CD4-positive, alpha-beta T cell (primary cell): ENCODE measurements around the gene BTG2. TPM values are rescaled to one million over a fixed set of nuclear protein-coding genes. Genes with fewer than 3 reads are reported as not detected.

Experiments used
- ATAC-seq: fragments of 200-7000 bp; cut with Tn5 transposase; one replicate; pipeline ENCODE4 v1.10.0; 2022; ENCODE audit warnings: mild to moderate bottlenecking; ENCODE audit not compliant: poor library complexity
- CTCF ChIA-PET: fragments of 350-600 bp; sonication (Branson Sonifier 250); formaldehyde crosslinking; loops from one replicate; lab custom pipeline; 2021; ENCODE audit warnings: antibody characterized with exemption, inconsistent platforms; lab: Charles Lee
- POLR2A ChIA-PET: fragments of 350-600 bp; sonication (Branson Sonifier 250); formaldehyde crosslinking; loops from one replicate; lab custom pipeline; 2021; ENCODE audit warnings: antibody characterized with exemption, inconsistent platforms; lab: Charles Lee
- DNase-seq, 14 experiments: peaks; one replicate each; pipeline ENCODE4 v3.0.0-alpha.2; 2013 to 2020; ENCODE audit warnings: mixed read lengths in 2 of 14
- H3K27ac ChIP-seq, 2 donors: one replicate each; pipeline versions ENCODE4 v1.5.1 to v1.7.0; 2013; ENCODE audit warnings: low read length in 2 of 2, low read depth in 1 of 2, mild to moderate bottlenecking in 1 of 2
- H3K27me3 ChIP-seq, 2 experiments: 1 replicate in 1 of 2; 2 replicates in 1 of 2; pipeline versions ENCODE4 v1.6.1 to v1.7.0; 2013; ENCODE audit warnings: low read length in 2 of 2, control low read depth in 1 of 2, mild to moderate bottlenecking in 1 of 2, moderate library complexity in 1 of 2; ENCODE audit not compliant: insufficient read depth in 2 of 2, control insufficient read depth in 1 of 2
- H3K36me3 ChIP-seq: one replicate; pipeline ENCODE4 v1.6.1; 2013; ENCODE audit warnings: low read length, control low read depth; ENCODE audit not compliant: insufficient read depth
- H3K4me1 ChIP-seq: one replicate; pipeline ENCODE4 v1.6.1; 2013; ENCODE audit warnings: low read length, control low read depth; ENCODE audit not compliant: insufficient read depth
- H3K4me3 ChIP-seq: one replicate; pipeline ENCODE4 v1.5.1; 2013; ENCODE audit warnings: mild to moderate bottlenecking, low read length, moderate library complexity
- H3K9me3 ChIP-seq, 2 experiments: 1 replicate in 1 of 2; 2 replicates in 1 of 2; pipeline versions ENCODE4 v1.6.1 to v1.7.0; 2013; ENCODE audit warnings: low read length in 2 of 2, mild to moderate bottlenecking in 2 of 2, control low read depth in 1 of 2, moderate library complexity in 1 of 2; ENCODE audit not compliant: control insufficient read depth in 1 of 2, insufficient read depth in 1 of 2
- H3K27ac Mint-ChIP-seq: one replicate; pipeline ENCODE4 v1.8.0; 2020; ENCODE audit warnings: mixed read lengths
- H3K27me3 Mint-ChIP-seq: one replicate; pipeline ENCODE4 v1.8.0; 2021; ENCODE audit warnings: mixed read lengths
- H3K36me3 Mint-ChIP-seq: one replicate; pipeline ENCODE4 v1.8.0; 2021; ENCODE audit warnings: low read depth, mixed read lengths
- H3K4me1 Mint-ChIP-seq: one replicate; pipeline ENCODE4 v1.8.0; 2021; ENCODE audit warnings: low read depth, mixed read lengths
- H3K4me3 Mint-ChIP-seq: one replicate; pipeline ENCODE4 v1.8.0; 2020; ENCODE audit warnings: mild to moderate bottlenecking, mixed read lengths
- H3K9me3 Mint-ChIP-seq: one replicate; pipeline ENCODE4 v1.8.0; 2020; ENCODE audit warnings: mixed read lengths
- CTCF ChIP-seq: fragments of 200-600 bp; IDR thresholded peaks from one replicate; pipeline ENCODE4 v1.8.0; 2022; ENCODE audit warnings: antibody characterized with exemption, mild to moderate bottlenecking
- intact Hi-C, 2 experiments: fragments of 100-400 bp; cut with DNase I in 1 of 2; cut with micrococcal nuclease in 1 of 2; formaldehyde crosslinking; loops; one replicate each; pipeline versions ENCODE4 v1.15.1 to v1.9.0; 2023 to 2025; cut with DNase I, micrococcal nuclease
- total RNA-seq, 174 experiments: library from RNA in 2 of 174; stranded (reverse) in 2 of 174; gene quantifications; one replicate each; pipeline ENCODE4 v1.2.3 and lab custom pipeline; 2021 to 2026

BTG2 gene
- total RNA-seq, 2 experiments from 2014 or later, result 802 to 849 TPM

GRCh38 chr1:203287109-203287893 lies 18.0 kb upstream of the BTG2 start:
- TF ChIP-seq CTCF, result no peak
- Histone ChIP-seq H3K4me3 (peak overlapping the region; percentile 17), H3K27ac (peak overlapping the region; percentile 99), H3K4me1 (peaks cover 69% of the 10 kb centered on the region), H3K9me3 (no peaks in the 10 kb centered on the region), H3K27me3 (no peaks in the 10 kb centered on the region), H3K36me3 (no peaks in the 10 kb centered on the region)
- Mint-ChIP-seq H3K27me3 (no peaks in the 10 kb centered on the region), H3K4me3 (peak overlapping the region; percentile 79), H3K27ac (peak overlapping the region; percentile 100), H3K36me3 (peaks cover 8% of the 10 kb centered on the region), H3K9me3 (no peaks in the 10 kb centered on the region), H3K4me1 (peaks cover 75% of the 10 kb centered on the region)
- peak; percentile 33 for ATAC-seq
- CTCF ChIA-PET, result interaction anchor here (1.0 to 5.3 kb wide), 7 partner anchors 14 to 52 kb away, joined by 3 to 32 read pairs (median 7); no protein-coding TSS in a partner anchor
- intact Hi-C loops, result loop anchor here in 1 of 2 experiments (1.0 kb wide), 1 partner anchor 14 kb away; no protein-coding TSS in a partner anchor
- POLR2A ChIA-PET, result interaction anchor here (0.8 to 13.2 kb wide), 9 partner anchors 8 to 395 kb away, joined by 3 to 569 read pairs (median 71); partner anchors contain the start of gene BTG2
- peak in 13 of 14 experiments; percentile 55 to 96 (median 67) for DNase-seq

DNA sequence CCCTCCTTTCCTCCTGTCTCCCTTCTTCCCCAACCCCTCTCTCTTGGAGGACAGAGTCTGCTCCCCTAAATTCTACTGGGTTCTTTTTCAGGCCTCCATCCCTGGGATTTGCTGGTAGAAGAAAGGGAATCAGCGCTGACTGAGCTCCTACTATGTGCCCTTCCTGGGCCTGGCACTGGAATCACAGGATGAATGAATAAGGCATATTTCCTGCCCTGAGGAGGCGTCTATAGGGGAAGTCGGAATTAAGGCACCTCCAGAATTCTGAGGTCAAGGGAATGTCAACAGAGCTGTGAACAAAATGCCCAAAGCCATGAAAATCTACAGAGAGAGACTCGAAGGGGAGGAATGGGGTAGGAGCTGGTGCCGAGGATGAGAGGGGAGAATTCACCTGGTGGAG lies 17.4 kb upstream of the BTG2 start:
- no peaks in the 10 kb centered on the region for H3K36me3 ChIP-seq
- POLR2A ChIA-PET, result interaction anchor here (0.8 to 13.2 kb wide), 10 partner anchors 8 to 395 kb away, joined by 3 to 569 read pairs (median 42); partner anchors contain the start of gene BTG2
- H3K9me3 Mint-ChIP-seq, result no peaks in the 10 kb centered on the region
- peak overlapping the region; percentile 7 for H3K4me3 ChIP-seq
- DNase-seq (no peak), ATAC-seq (no peak)
- intact Hi-C loops, result loop anchor here in 1 of 2 experiments (1.0 kb wide), 1 partner anchor 15 kb away; no protein-coding TSS in a partner anchor
- peak overlapping the region; percentile 100 for H3K27ac Mint-ChIP-seq
- peak overlapping the region; percentile 99 for H3K27ac ChIP-seq
- peaks cover 75% of the 10 kb centered on the region for H3K4me1 Mint-ChIP-seq
- no peaks in the 10 kb centered on the region for H3K9me3 ChIP-seq
- H3K4me3 Mint-ChIP-seq, result peak overlapping the region; percentile 79
- H3K27me3 ChIP-seq, result no peaks in the 10 kb centered on the region
- H3K36me3 Mint-ChIP-seq, result peaks cover 8% of the 10 kb centered on the region
- H3K27me3 Mint-ChIP-seq, result no peaks in the 10 kb centered on the region
- CTCF ChIA-PET, result interaction anchor here (1.0 to 5.3 kb wide), 6 partner anchors 15 to 52 kb away, joined by 3 to 32 read pairs (median 12); no protein-coding TSS in a partner anchor
- peaks cover 69% of the 10 kb centered on the region for H3K4me1 ChIP-seq
- TF ChIP-seq CTCF, result no peak

GRCh38 chr1:203288400-203288799 lies 16.9 kb upstream of the BTG2 start:
- CTCF ChIA-PET, result interaction anchor here (1.3 to 5.3 kb wide), 7 partner anchors 15 to 54 kb away, joined by 3 to 32 read pairs (median 17); no protein-coding TSS in a partner anchor
- ATAC-seq (no peak), DNase-seq (no peak)
- Mint-ChIP-seq H3K9me3 (no peaks in the 10 kb centered on the region), H3K36me3 (peaks cover 8% of the 10 kb centered on the region), H3K27ac (peak overlapping the region; percentile 100), H3K4me3 (peak overlapping the region; percentile 88), H3K27me3 (no peaks in the 10 kb centered on the region), H3K4me1 (peaks cover 76% of the 10 kb centered on the region)
- POLR2A ChIA-PET, result interaction anchor here (1.3 to 13.2 kb wide), 9 partner anchors 10 to 50 kb away, joined by 5 to 569 read pairs (median 71); partner anchors contain the start of gene BTG2
- Histone ChIP-seq H3K9me3 (no peaks in the 10 kb centered on the region), H3K27ac (peak overlapping the region; percentile 99), H3K27me3 (no peaks in the 10 kb centered on the region), H3K4me1 (peaks cover 69% of the 10 kb centered on the region), H3K36me3 (no peaks in the 10 kb centered on the region), H3K4me3 (no peak overlapping the region)
- no peak for TF ChIP-seq CTCF
- intact Hi-C loops, result no loop called here
